Measurements from ENCODE around the gene NACC1. TPM values are rescaled to one million over a fixed set of nuclear protein-coding genes. Genes with fewer than 3 reads are reported as not detected.

The NACC1 gene
- total RNA-seq, 1 donor from 2014 or later, result 26.7 TPM

- ATAC-seq (no peak), DNase-seq (ENCODE audit: low spot score) (no peak)
These were observed 69.4 kb downstream of the NACC1 start for GRCh38 chr19:13187419-13187818.

DNA sequence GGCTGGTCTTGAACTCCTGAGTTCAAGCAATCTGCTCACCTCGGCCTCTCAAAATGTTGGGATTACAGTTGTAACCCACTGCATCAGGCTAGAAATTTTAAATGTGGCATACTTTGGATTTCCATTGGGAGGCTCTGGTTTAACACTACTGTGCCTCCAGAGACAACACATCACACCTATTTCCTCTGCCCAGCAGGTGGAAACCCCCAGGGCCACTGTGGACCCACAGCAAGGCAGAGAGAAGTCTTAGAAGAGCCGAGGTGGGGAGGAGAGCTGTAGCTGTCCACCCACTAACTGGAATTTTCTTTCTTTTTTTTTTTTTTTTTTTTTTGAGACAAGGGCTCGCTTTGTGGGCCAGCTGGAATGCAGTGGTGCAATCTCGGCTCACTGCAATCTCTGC lies 71.5 kb downstream of the NACC1 start:
- ATAC-seq, result no peak

More for the DNA sequence above, 71.5 kb downstream of the NACC1 start:
- DNase-seq (ENCODE audit: low spot score), result no peak

Other genes with a start within 250 kb of the NACC1 start
- 22.3 TPM for gene DNASE2, start 236.8 kb upstream of the NACC1 start, total RNA-seq
- gene KLF1, start 231.1 kb upstream of the NACC1 start, total RNA-seq, result 0.35 TPM
- 109 TPM for gene GCDH, start 227.1 kb upstream of the NACC1 start, total RNA-seq
- not detected for gene SYCE2, start 199.0 kb upstream of the NACC1 start, total RNA-seq
- 34.2 TPM for gene FARSA, start 184.6 kb upstream of the NACC1 start, total RNA-seq
- gene CALR, start 179.7 kb upstream of the NACC1 start, total RNA-seq, result 1,041 TPM
- gene RAD23A, start 172.4 kb upstream of the NACC1 start, total RNA-seq, result 42.6 TPM
- 12.0 TPM for gene GADD45GIP1, start 161.0 kb upstream of the NACC1 start, total RNA-seq
- not detected for gene DAND5, start 148.7 kb upstream of the NACC1 start, total RNA-seq
- 41.4 TPM for gene NFIX, start 122.8 kb upstream of the NACC1 start, total RNA-seq
- 1.5 TPM for gene LYL1, start 15.4 kb upstream of the NACC1 start, total RNA-seq
- 15.8 TPM for gene TRMT1, start 1.5 kb upstream of the NACC1 start, total RNA-seq
- 22.7 TPM for gene STX10, start 32.1 kb downstream of the NACC1 start, total RNA-seq
- gene IER2, start 32.1 kb downstream of the NACC1 start, total RNA-seq, result 26.5 TPM